GM23248 (cell line): ENCODE measurements around the gene TBC1D14. TPM values are rescaled to one million over a fixed set of nuclear protein-coding genes. Genes with fewer than 3 reads are reported as not detected.

Source experiments
- DNase-seq: peaks from one replicate; pipeline ENCODE4 v3.0.0-alpha.2; 2015
- H2AFZ ChIP-seq: fragments of 200-600 bp; sonication (generic); 2 replicates; pipeline ENCODE4 v1.6.1; 2016; ENCODE audit warnings: antibody characterized with exemption
- H3F3A ChIP-seq: fragments of 200-600 bp; sonication (generic); 2 replicates; pipeline ENCODE4 v1.6.1; 2016; ENCODE audit warnings: mild to moderate bottlenecking, antibody characterized with exemption, mixed run types; ENCODE audit not compliant: insufficient read depth
- H3K27ac ChIP-seq: fragments of 200-600 bp; sonication (generic); 2 replicates; pipeline ENCODE4 v1.5.1; 2016; ENCODE audit warnings: mild to moderate bottlenecking
- H3K27me3 ChIP-seq: fragments of 200-600 bp; sonication (generic); replicated peaks from 2 replicates; pipeline ENCODE4 v1.6.1; 2016; ENCODE audit warnings: mild to moderate bottlenecking; ENCODE audit not compliant: insufficient read depth
- H3K36me3 ChIP-seq: fragments of 200-600 bp; sonication (generic); 2 replicates; pipeline ENCODE4 v1.6.1; 2016; ENCODE audit warnings: low read depth, mild to moderate bottlenecking
- H3K4me1 ChIP-seq: fragments of 200-600 bp; sonication (generic); 2 replicates; pipeline ENCODE4 v1.6.1; 2016; ENCODE audit warnings: mild to moderate bottlenecking; ENCODE audit not compliant: insufficient read depth
- H3K4me2 ChIP-seq: fragments of 200-600 bp; sonication (generic); one replicate; pipeline ENCODE4 v1.6.1; 2016; ENCODE audit warnings: mild to moderate bottlenecking; ENCODE audit not compliant: unreplicated experiment
- H3K4me3 ChIP-seq: fragments of 200-600 bp; sonication (generic); 2 replicates; pipeline ENCODE4 v1.5.1; 2016; ENCODE audit warnings: mild to moderate bottlenecking
- H3K79me2 ChIP-seq: fragments of 200-600 bp; sonication (generic); 2 replicates; pipeline ENCODE4 v1.6.1; 2016; ENCODE audit warnings: mild to moderate bottlenecking; ENCODE audit not compliant: insufficient read depth
- H3K9ac ChIP-seq: fragments of 200-600 bp; sonication (generic); 2 replicates; pipeline ENCODE4 v1.6.1; 2016; ENCODE audit warnings: mild to moderate bottlenecking
- H3K9me2 ChIP-seq: fragments of 200-600 bp; sonication (generic); 2 replicates; pipeline ENCODE4 v1.6.1; 2016; ENCODE audit warnings: mixed run types, mild to moderate bottlenecking, moderate library complexity; ENCODE audit not compliant: insufficient read depth
- H3K9me3 ChIP-seq: fragments of 200-600 bp; sonication (generic); one replicate; pipeline ENCODE4 v1.6.1; 2017; ENCODE audit warnings: low read depth
- H4K20me1 ChIP-seq: fragments of 200-600 bp; sonication (generic); 2 replicates; pipeline ENCODE4 v1.6.0; 2016; ENCODE audit not compliant: insufficient read depth
- EZH2 ChIP-seq: fragments of 200-600 bp; sonication (generic); IDR thresholded peaks from 2 replicates; pipeline ENCODE4 v1.6.1; 2018; ENCODE audit warnings: antibody characterized with exemption, mild to moderate bottlenecking; ENCODE audit not compliant: insufficient read depth, poor library complexity, severe bottlenecking
- EZH2phosphoT487 ChIP-seq: fragments of 200-600 bp; sonication (generic); IDR thresholded peaks from 2 replicates; pipeline ENCODE4 v1.6.1; 2018; ENCODE audit warnings: antibody characterized with exemption, moderate library complexity, mild to moderate bottlenecking, low read depth; ENCODE audit not compliant: insufficient read depth
- WGBS, 2 experiments: methylation state at CpG; one replicate each; pipeline ENCODE4 v1.1.6; 2015 to 2017; ENCODE audit warnings: low lambda C conversion rate in 2 of 2, low coverage in 1 of 2; ENCODE audit errors: missing lambda C conversion rate in 2 of 2; 5-methylcytosine and 5-hydroxymethylcytosine counted together
- in situ Hi-C: fragments of 300-500 bp; cut with MboI; formaldehyde crosslinking; loops from 2 replicates; pipeline ENCODE4 v1.15.0; 2020
- polyA plus RNA-seq: library from polyadenylated mRNA; unstranded; fragments of >200 nt; fragmentation: Nextera tagmentation; extraction: Ambion mirVana; gene quantifications from 2 replicates; pipeline ENCODE4 v1.2.1, GENCODE V29; 2016
- total RNA-seq: library from RNA; depleted of rRNA; stranded (reverse); fragments of >200 nt; shearing (Covaris generic); gene quantifications from 2 replicates; pipeline ENCODE4 v1.2.3, GENCODE V29; 2014

Gene TBC1D14
- total and polyA plus RNA-seq, 2 experiments from 2014 or later: 20.4 to 39.1 TPM

DNA sequence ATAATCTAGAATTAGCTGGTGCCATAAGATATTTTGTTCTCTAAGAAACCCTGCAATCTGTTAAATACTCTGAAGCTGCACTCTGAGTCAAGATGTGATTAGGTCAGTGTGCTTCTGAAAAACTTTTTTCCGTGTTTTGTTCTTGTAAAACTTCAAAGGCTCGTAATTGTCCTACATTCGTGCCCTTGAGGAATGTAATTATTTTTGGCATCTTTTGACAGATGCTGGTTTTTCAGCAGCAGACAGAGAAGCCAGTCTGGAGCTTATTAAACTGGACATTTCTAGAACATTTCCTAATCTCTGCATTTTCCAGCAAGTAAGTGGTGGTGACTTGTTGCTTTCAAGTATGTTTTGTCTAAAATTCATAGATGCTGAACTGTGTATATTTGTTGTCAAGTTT is 96.8 kb downstream of the TBC1D14 start:
- no peaks in the 10 kb centered on the region for H4K20me1 ChIP-seq
- H3K36me3 ChIP-seq: peaks cover 22% of the 10 kb centered on the region; the same call in 1 of the 2 replicates
- H3K4me3 ChIP-seq: no peak overlapping the region
- TF ChIP-seq EZH2phosphoT487 (no peak), EZH2 (no peak)
- peaks cover 5% of the 10 kb centered on the region; the same call in 1 of the 2 replicates for H3K79me2 ChIP-seq
- H3K27me3 ChIP-seq: no peaks in the 10 kb centered on the region
- no peak overlapping the region for H3K9ac ChIP-seq
- H3K4me1 ChIP-seq: no peaks in the 10 kb centered on the region
- H3K9me2 ChIP-seq: no peaks in the 10 kb centered on the region
- no peak overlapping the region for H2AFZ ChIP-seq
- H3K4me2 ChIP-seq: no peak overlapping the region
- no peaks in the 10 kb centered on the region for H3F3A ChIP-seq
- H3K9me3 ChIP-seq: no peaks in the 10 kb centered on the region
- no peak for DNase-seq
- in situ Hi-C loops: no loop called here
- WGBS, 2 experiments: 35 to 59% methylated on average over 3 of the region's 3 CpGs
- no peak overlapping the region for H3K27ac ChIP-seq

DNA sequence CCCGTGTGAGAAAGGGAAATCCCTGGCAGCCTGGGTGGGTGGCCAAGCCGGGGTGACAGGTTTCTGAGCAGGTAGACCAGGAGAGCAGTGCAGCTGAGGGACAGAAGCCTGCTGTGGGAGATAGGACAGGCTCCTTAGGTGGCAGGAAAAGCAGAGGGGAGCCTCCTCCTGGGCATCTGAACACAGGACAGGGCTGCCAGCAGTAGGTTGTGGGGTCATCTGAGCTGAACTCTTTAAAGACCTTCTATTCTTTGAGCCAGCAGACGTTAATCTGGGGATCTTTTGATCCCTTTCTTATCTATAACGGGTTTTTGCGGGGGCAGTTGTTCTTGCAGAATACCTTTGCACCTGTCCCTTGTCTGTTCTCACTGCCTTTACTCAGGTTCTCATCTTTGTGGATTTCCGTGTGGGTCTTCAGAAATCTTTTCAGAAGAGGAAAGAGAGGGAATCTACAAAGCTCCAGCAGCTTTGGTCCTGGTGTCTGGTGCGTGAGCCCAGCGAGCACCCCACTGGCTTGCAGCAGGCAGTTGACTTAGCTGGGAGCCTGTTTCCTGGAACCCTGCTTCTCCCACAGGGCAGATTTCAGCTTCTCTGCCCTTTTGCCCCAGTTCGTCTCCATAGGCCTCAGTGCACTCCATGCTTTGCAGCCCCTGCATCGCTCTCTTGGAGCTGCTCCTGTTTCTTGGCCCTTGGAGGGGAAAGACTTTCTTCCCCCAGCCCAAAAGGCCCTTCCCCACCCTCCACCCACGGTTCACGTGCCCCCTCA is 97.7 kb downstream of the TBC1D14 start:
- Histone ChIP-seq H3K9me3 (no peaks in the 10 kb centered on the region), H4K20me1 (no peaks in the 10 kb centered on the region), H3K27ac (no peak overlapping the region), H3K4me2 (no peak overlapping the region), H3K4me1 (no peaks in the 10 kb centered on the region), H3K79me2 (0 out of 2 replicates have a peak, but pooled peaks cover 5% of the 10 kb centered on the region), H3K9me2 (no peaks in the 10 kb centered on the region), H3K27me3 (no peaks in the 10 kb centered on the region), H2AFZ (no peak overlapping the region), H3K36me3 (peaks cover 18% of the 10 kb centered on the region; the same call in 1 of the 2 replicates), H3F3A (no peaks in the 10 kb centered on the region), H3K9ac (no peak overlapping the region), H3K4me3 (no peak overlapping the region)
- no peak for DNase-seq
- TF ChIP-seq EZH2 (no peak), EZH2phosphoT487 (no peak)
- 91 to 92% methylated on average over 12 of the region's 12 CpGs for WGBS, 2 experiments
- in situ Hi-C loops: no loop called here

GRCh38 chr4:7007944-7008343 is 98.3 kb downstream of the TBC1D14 start:
- TF ChIP-seq EZH2phosphoT487: no peak
- no peak overlapping the region for H3K4me2 ChIP-seq
- in situ Hi-C loops: no loop called here
- H2AFZ ChIP-seq: no peak overlapping the region
- no peak for DNase-seq
- H3F3A ChIP-seq: no peaks in the 10 kb centered on the region
- no peaks in the 10 kb centered on the region for H3K9me2 ChIP-seq
- H3K9ac ChIP-seq: no peak overlapping the region
- H3K9me3 ChIP-seq: no peaks in the 10 kb centered on the region
- H4K20me1 ChIP-seq: no peaks in the 10 kb centered on the region
- no peak overlapping the region for H3K27ac ChIP-seq
- no peak overlapping the region for H3K4me3 ChIP-seq
- no peaks in the 10 kb centered on the region for H3K4me1 ChIP-seq
- 88 to 95% methylated on average over 2 of the region's 2 CpGs for WGBS, 2 experiments
- H3K27me3 ChIP-seq: no peaks in the 10 kb centered on the region
- peaks cover 13% of the 10 kb centered on the region; the same call in 1 of the 2 replicates for H3K36me3 ChIP-seq
- 0 out of 2 replicates have a peak, but pooled peaks cover 5% of the 10 kb centered on the region for H3K79me2 ChIP-seq

- no peaks in the 10 kb centered on the region for H3K9me2 ChIP-seq
- no peak overlapping the region for H2AFZ ChIP-seq
- in situ Hi-C loops: no loop called here
- no peaks in the 10 kb centered on the region for H3F3A ChIP-seq
- no peaks in the 10 kb centered on the region for H4K20me1 ChIP-seq
- H3K4me1 ChIP-seq: no peaks in the 10 kb centered on the region
- no peak overlapping the region for H3K9ac ChIP-seq
- no peak for DNase-seq
- no peaks in the 10 kb centered on the region for H3K9me3 ChIP-seq
- H3K4me3 ChIP-seq: no peak overlapping the region
- TF ChIP-seq EZH2phosphoT487 (no peak), EZH2 (no peak)
- no peak overlapping the region for H3K4me2 ChIP-seq
- WGBS, 2 experiments: 64 to 70% methylated on average over 5 of the region's 5 CpGs
- H3K79me2 ChIP-seq: no peaks in the 10 kb centered on the region
- H3K27me3 ChIP-seq: no peaks in the 10 kb centered on the region
- H3K36me3 ChIP-seq: peaks cover 20% of the 10 kb centered on the region; the same call in 1 of the 2 replicates
- no peak overlapping the region for H3K27ac ChIP-seq
Measured at GRCh38 chr4:7009564-7009963, 99.9 kb downstream of the TBC1D14 start.
